Muscle layer of duodenum (tissue), 2 donors: ENCODE results near the gene CEP57L1.

Source experiments
- H3K27ac ChIP-seq: one replicate; pipeline ENCODE4 v1.7.0; 2013; ENCODE audit warnings: mild to moderate bottlenecking, low read length
- H3K27me3 ChIP-seq: one replicate; pipeline ENCODE4 v1.7.0; 2013; ENCODE audit warnings: low read depth, mild to moderate bottlenecking, control low read depth, low read length
- H3K36me3 ChIP-seq, 2 donors: one replicate each; pipeline ENCODE4 v1.7.0; 2013; ENCODE audit warnings: low read length in 2 of 2, control low read depth in 1 of 2, mild to moderate bottlenecking in 1 of 2; ENCODE audit not compliant: insufficient read depth in 2 of 2, control insufficient read depth in 1 of 2
- H3K4me1 ChIP-seq, 2 donors: one replicate each; pipeline ENCODE4 v1.7.0; 2013; ENCODE audit warnings: low read length in 2 of 2, mild to moderate bottlenecking in 2 of 2, control low read depth in 1 of 2, moderate library complexity in 1 of 2; ENCODE audit not compliant: insufficient read depth in 2 of 2, control insufficient read depth in 1 of 2
- H3K4me3 ChIP-seq, 2 donors: one replicate each; pipeline ENCODE4 v1.7.0; 2013; ENCODE audit warnings: low read length in 2 of 2, low read depth in 1 of 2, mild to moderate bottlenecking in 1 of 2
- H3K9me3 ChIP-seq, 2 donors: one replicate each; pipeline ENCODE4 v1.7.0; 2013; ENCODE audit warnings: low read length in 2 of 2, control low read depth in 1 of 2, mild to moderate bottlenecking in 1 of 2; ENCODE audit not compliant: control insufficient read depth in 1 of 2
- donor health status: healthy.

CEP57L1 gene

DNA sequence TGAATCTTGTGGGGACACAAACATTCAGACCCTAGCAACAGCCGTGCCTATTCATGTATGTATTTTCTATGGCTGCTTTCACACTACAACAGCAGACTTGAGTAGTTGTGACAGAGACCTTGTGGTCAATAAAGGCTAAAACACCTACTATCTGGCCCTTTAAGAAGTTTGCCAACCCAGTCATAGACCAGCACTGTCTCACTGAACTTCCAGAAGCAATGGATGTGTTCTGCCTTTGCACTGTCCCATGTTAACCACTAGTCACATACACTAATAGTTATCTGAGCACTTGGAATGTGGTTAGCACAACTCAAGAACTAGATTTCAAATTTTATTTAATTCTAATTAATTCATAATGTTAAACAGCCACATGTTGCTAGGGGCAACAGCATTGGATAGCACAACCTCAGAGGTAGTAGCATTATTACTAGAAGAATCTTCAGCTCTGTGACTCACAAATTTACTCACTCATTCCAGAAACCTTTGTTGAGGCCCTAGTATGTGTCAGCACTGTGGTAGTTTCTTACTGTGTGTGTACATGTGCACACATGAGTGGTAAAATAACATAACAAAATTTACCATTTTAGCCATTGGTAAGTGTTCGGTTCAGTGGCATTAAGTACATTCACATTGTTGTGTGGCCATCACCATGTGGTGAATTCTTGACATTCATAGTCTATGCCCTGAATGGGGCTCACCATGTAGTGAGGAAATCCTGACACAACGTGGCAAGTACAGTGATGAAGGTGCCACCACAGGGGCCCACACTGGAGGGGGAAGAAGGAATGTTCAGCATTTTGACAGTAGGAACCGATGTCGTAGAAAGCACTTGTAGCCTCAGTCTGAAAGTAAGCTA, 107.3 kb downstream of the CEP57L1 start:
- Histone ChIP-seq H3K27ac (no peak overlapping the region), H3K36me3 (no peaks in the 10 kb centered on the region), H3K9me3 (no peaks in the 10 kb centered on the region), H3K27me3 (no peaks in the 10 kb centered on the region), H3K4me3 (no peak overlapping the region), H3K4me1 (no peaks in the 10 kb centered on the region)

DNA sequence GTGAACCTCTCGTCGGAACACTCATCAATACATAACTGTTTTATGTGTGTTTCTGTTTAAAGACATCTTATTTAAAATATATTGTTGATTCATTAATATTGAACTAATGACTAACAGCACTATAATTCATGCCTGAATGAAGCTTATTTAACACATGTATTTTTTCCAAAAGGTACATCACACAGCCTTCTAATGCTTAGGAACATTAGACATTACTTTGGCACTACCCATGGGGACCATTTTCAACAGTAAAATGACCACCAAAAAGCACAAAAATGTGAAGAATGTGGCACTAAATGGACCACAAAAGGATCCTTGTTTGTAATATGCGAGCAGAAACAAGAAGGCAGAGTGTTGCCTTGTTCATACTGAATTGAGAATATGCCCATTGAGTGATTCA, 109.2 kb downstream of the CEP57L1 start:
- H3K4me3 ChIP-seq: no peak overlapping the region
- no peaks in the 10 kb centered on the region for H3K4me1 ChIP-seq
- H3K36me3 ChIP-seq: no peaks in the 10 kb centered on the region
- H3K27ac ChIP-seq: no peak overlapping the region
- no peaks in the 10 kb centered on the region for H3K27me3 ChIP-seq
- no peaks in the 10 kb centered on the region for H3K9me3 ChIP-seq

DNA sequence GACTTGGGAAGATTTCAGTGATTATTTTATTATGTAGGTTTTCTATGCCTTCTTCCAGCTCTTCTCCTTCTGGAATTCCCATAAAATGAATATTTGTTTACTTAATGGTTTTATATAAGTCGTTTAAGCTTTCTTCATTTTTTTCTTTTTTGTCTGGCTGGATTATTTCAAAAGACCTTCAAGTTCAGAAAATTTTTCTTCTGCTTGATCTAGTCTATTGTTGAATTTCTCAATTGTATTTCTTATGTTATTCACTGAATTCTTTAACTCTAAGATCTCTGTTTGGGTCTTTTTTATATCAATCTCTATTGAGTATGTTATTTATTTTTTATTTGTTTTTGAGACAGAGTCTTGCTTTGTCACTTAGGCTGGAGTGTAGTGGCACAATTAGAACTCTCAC, 117.4 kb downstream of the CEP57L1 start:
- no peaks in the 10 kb centered on the region for H3K36me3 ChIP-seq
- no peaks in the 10 kb centered on the region for H3K27me3 ChIP-seq
- no peak overlapping the region for H3K27ac ChIP-seq
- no peaks in the 10 kb centered on the region for H3K9me3 ChIP-seq
- H3K4me1 ChIP-seq: no peaks in the 10 kb centered on the region
- H3K4me3 ChIP-seq: no peak overlapping the region
